Ovary (tissue), 9 donors: ENCODE data around the gene ERC1. TPM values are rescaled to one million over a fixed set of nuclear protein-coding genes. Genes with fewer than 3 reads are reported as not detected.
A peak's percentile ranks its signal among the peaks of the same experiment; 100 is the strongest.

ENCODE experiments used
- DNase-seq, 5 donors: peaks; one replicate each; pipeline ENCODE4 v3.0.0-alpha.2; 2019 to 2020
- H3K27ac ChIP-seq, 2 donors: fragments of 200-600 bp; one replicate each; pipeline versions ENCODE4 v1.5.1 to v1.8.0; 2019 to 2022
- H3K27me3 ChIP-seq: fragments of 200-600 bp; one replicate; pipeline ENCODE4 v1.8.0; 2022
- H3K36me3 ChIP-seq: fragments of 200-600 bp; sonication (generic); one replicate; pipeline ENCODE4 v1.5.1; 2019
- H3K4me1 ChIP-seq: one replicate; pipeline ENCODE4 v1.8.1; 2013; ENCODE audit warnings: mild to moderate bottlenecking, moderate library complexity; ENCODE audit not compliant: insufficient read depth
- H3K4me3 ChIP-seq: fragments of 200-600 bp; sonication (generic); one replicate; pipeline ENCODE4 v1.5.1; 2017
- H3K9me3 ChIP-seq, 2 donors: fragments of 200-600 bp in 1 of 2; sonication (generic) in 1 of 2; one replicate each; pipeline versions ENCODE4 v1.5.1 to v1.8.1; 2013 to 2019; ENCODE audit warnings: mild to moderate bottlenecking in 1 of 2, moderate library complexity in 1 of 2
- EP300 ChIP-seq: sonication (generic); formaldehyde crosslinking; IDR thresholded peaks from one replicate; pipeline ENCODE4 v1.6.1; 2017; ENCODE audit warnings: antibody characterized with exemption
- POLR2A ChIP-seq: fragments of 450-650 bp; IDR thresholded peaks from one replicate; pipeline ENCODE4 v1.6.1; 2017; ENCODE audit warnings: antibody characterized with exemption, mild to moderate bottlenecking, moderate library complexity
- WGBS, 3 donors: extraction: QIAGEN DNeasy Blood & Tissue Kit in 1 of 3; methylation state at CpG; one replicate each; pipeline versions ENCODE4 v1.1.5 to v1.1.7; 2013 to 2017; 5-methylcytosine and 5-hydroxymethylcytosine counted together
- intact Hi-C, 4 donors: fragments of 100-400 bp; cut with DNase I; formaldehyde crosslinking; loops; one replicate each; pipeline versions ENCODE4 v1.11.0 to v1.15.1; 2022 to 2023
- polyA plus RNA-seq, 2 donors: library from polyadenylated mRNA; stranded (reverse); fragments of 200-250 nt in 1 of 2; fragments of 350-450 nt in 1 of 2; fragmentation: Illumina TruSeq in 1 of 2; extraction: RNeasy Lipid Tissue Mini Kit (QIAGEN cat#74804) in 1 of 2; gene quantifications; one replicate each; pipeline ENCODE4 v1.2.3, GENCODE V29; 2013 to 2014
- total RNA-seq, 7 donors: library from RNA; depleted of rRNA in 2 of 7; stranded (reverse); fragments of >200 nt in 2 of 7; fragmentation: NEBNext Ultra II Directional in 3 of 7; extraction: Animal tissue kit (Norgen Biotek cat#: 25700) in 3 of 7; gene quantifications; one replicate each; pipeline versions ENCODE4 v1.1.0 to v1.2.4, GENCODE V29; 2016 to 2023
- TF ChIP-seq, protein P1 (sequence below), 3 donors: fragments of 450-650 bp in 2 of 3; fragments of 200-600 bp in 1 of 3; IDR thresholded peaks; one replicate each; pipeline versions ENCODE4 v1.5.1 to v1.8.0; 2016 to 2022; ENCODE audit warnings: antibody characterized with exemption in 3 of 3, mild to moderate bottlenecking in 1 of 3
- donor health status: DM: no; HTN: no; CAD: no; lungs with moderate emphysema.
- donor health status: DM: no; HTN: no; CAD: no.
- donor health status: Bipolar disorder and iron deficiency.
- donor health status: DM: yes; HTN: yes; CAD: no.
- donor health status: DM: no; HTN: no; CAD: no.
- donor health status: DM: yes; HTN: yes; CAD: no.

ERC1 gene
- total and polyA plus RNA-seq, 9 donors = 10.4 to 65.2 (median 51.6) TPM

DNA sequence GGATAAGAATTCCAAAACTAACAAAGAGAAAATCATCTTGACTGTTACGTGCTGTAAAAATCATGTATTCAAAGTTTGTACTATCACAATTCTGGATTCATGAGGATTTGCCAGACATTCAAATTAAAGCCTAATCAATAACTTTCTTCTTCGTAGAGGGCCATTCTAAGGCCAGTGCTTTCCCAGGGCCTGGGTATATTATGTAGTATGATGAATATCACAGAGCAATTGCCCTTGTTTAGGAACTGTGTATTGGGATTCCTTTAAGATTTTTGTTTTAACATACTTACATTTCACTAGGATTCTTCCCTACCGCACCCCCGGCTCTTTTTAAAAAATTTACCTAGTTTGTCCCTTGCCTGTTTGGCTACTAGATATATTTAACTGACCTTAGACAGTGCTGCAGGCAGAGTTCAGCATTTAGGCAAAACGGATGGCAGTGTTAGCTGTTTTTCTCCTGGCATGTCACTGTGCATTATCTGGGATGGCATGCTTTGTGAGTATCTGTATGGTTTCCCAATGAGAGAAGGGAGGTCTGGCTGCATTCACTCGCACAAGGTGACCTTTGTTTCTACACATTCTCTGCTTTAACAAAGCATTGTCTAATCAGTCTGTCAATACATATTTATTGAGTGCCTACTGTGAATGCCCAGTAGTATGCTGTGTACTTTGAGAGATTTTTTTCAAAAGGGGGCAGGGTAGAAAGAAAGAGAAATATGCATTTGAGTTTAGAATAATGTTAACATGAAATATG, 63.3 kb downstream of the ERC1 start:
- peak overlapping the region in 1 of 2 donors; percentile 29 for H3K27ac ChIP-seq
- intact Hi-C loops = no loop called here

DNA sequence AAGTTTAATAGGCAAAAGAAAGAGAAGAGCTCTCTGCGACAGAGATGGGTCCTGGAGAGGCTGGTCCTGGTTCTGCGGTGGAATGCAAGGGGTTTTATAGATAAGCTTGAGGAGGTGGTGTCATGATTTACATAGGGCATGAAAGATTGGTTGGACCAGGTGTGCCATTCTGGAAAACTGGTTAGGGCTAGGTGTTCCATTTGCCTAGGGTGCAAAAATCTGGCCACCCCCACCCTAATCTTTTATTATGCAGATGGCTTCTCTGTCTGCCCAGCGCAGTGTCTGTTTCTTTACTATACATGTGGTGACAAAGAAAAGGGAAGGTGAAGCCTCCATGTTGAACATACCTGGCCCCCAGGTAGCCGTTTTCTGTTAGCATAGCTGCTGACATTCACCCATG, 65.4 kb downstream of the ERC1 start:
- no peak for DNase-seq
- WGBS, 3 donors = 92 to 94% (median 93%) methylated on average over 4 of the region's 4 CpGs
- H3K9me3 ChIP-seq = no peaks in the 10 kb centered on the region
- no peak for TF ChIP-seq POLR2A
- TF ChIP-seq, protein P1, sequence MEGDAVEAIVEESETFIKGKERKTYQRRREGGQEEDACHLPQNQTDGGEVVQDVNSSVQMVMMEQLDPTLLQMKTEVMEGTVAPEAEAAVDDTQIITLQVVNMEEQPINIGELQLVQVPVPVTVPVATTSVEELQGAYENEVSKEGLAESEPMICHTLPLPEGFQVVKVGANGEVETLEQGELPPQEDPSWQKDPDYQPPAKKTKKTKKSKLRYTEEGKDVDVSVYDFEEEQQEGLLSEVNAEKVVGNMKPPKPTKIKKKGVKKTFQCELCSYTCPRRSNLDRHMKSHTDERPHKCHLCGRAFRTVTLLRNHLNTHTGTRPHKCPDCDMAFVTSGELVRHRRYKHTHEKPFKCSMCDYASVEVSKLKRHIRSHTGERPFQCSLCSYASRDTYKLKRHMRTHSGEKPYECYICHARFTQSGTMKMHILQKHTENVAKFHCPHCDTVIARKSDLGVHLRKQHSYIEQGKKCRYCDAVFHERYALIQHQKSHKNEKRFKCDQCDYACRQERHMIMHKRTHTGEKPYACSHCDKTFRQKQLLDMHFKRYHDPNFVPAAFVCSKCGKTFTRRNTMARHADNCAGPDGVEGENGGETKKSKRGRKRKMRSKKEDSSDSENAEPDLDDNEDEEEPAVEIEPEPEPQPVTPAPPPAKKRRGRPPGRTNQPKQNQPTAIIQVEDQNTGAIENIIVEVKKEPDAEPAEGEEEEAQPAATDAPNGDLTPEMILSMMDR (IDR thresholded peaks at IDR 0.05) = no peak
- no peak for TF ChIP-seq EP300
- no peak overlapping the region for H3K27ac ChIP-seq
- intact Hi-C loops = no loop called here
- no peaks in the 10 kb centered on the region for H3K36me3 ChIP-seq
- no peak overlapping the region for H3K4me3 ChIP-seq
- peaks cover 3% of the 10 kb centered on the region for H3K4me1 ChIP-seq
- no peaks in the 10 kb centered on the region for H3K27me3 ChIP-seq

More for the DNA sequence above, 63.3 kb downstream of the ERC1 start:
- Histone ChIP-seq H3K4me3 (no peak overlapping the region), H3K36me3 (no peaks in the 10 kb centered on the region), H3K9me3 (no peaks in the 10 kb centered on the region), H3K4me1 (peaks cover 3% of the 10 kb centered on the region), H3K27me3 (no peaks in the 10 kb centered on the region)
- 12 to 21% (median 14%) methylated on average over 6 of the region's 6 CpGs for WGBS, 3 donors
- DNase-seq = no peak
- no peak for TF ChIP-seq POLR2A

DNA sequence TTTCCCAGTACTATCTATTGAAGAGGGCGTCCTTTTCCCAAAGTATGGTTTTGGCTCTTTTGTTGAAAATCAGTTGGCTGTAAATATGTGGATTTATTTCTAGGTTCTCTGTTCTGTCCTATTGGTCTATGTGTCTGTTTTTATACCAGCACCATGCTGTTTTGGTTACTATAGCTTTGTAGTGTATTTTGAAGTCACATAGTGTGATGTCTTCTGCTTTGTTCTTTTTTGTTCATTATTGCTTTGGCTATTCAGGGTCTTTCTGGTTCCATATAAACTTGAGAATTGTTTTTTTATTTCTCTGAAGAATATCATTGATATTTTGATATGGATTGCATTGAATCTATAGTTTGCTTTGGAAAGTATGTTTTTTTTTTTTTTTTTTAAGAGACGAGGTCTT, 67.4 kb downstream of the ERC1 start:
- DNase-seq = no peak
- Histone ChIP-seq H3K36me3 (no peaks in the 10 kb centered on the region), H3K27ac (no peak overlapping the region), H3K9me3 (no peaks in the 10 kb centered on the region), H3K4me1 (no peaks in the 10 kb centered on the region), H3K27me3 (no peaks in the 10 kb centered on the region), H3K4me3 (no peak overlapping the region)
- intact Hi-C loops = no loop called here
- TF ChIP-seq, protein P1 (IDR thresholded peaks at IDR 0.05) = no peak
- TF ChIP-seq POLR2A (no peak), EP300 (no peak)
- WGBS, 3 donors = 98 to 100% (median 100%) methylated on average over 2 of the region's 2 CpGs

DNA sequence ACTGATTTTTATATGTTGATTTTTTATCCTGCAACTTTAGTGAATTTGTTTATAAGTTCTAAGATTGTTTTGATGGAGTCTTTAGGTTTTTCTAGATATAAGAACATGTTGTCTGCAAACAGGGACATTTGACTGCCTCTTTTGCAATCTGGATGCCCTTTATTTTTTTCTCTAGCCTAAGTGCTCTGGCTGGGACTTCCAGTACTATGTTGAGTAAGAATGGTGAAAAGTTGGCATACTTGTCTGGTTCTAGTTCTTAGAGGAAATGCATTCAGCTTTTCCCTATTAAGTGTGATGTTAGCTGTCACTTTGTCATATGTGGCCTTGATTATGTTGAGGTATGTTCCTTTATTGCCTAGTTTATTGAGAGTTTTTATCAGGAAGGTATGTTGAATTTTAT, 68.1 kb downstream of the ERC1 start:
- no peaks in the 10 kb centered on the region for H3K36me3 ChIP-seq
- no peak overlapping the region for H3K27ac ChIP-seq
- no peaks in the 10 kb centered on the region for H3K9me3 ChIP-seq
- TF ChIP-seq, protein P1 (IDR thresholded peaks at IDR 0.05) = no peak
- TF ChIP-seq EP300 = no peak
- no peak for TF ChIP-seq POLR2A
- intact Hi-C loops = no loop called here
- H3K4me3 ChIP-seq = no peak overlapping the region
- no peak for DNase-seq
- no peaks in the 10 kb centered on the region for H3K4me1 ChIP-seq
- H3K27me3 ChIP-seq = no peaks in the 10 kb centered on the region

DNA sequence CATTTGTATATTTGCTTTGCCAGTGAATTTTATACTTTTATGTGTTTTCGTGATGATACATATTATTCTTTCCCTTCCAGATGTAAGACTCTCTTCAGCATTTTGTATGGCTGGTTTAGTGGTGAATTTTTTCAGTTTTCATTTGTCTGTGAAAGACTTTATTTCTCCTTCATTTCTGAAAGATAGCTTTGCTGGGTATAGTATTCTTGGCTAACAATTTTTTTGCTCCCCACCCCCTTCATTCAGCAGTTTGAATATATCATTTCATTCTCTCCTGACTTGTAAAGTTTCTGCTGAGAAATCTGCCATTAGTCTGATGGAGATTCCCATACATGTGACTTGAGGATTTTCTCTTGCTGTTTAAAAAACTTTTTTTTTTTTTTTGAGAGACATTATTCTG, 72.8 kb downstream of the ERC1 start:
- Histone ChIP-seq H3K4me1 (no peaks in the 10 kb centered on the region), H3K27me3 (no peaks in the 10 kb centered on the region), H3K36me3 (no peaks in the 10 kb centered on the region), H3K4me3 (no peak overlapping the region), H3K27ac (no peak overlapping the region), H3K9me3 (no peaks in the 10 kb centered on the region)
- no peak for DNase-seq
- WGBS, 3 donors = 90 to 100% (median 96%) methylated on average over 1 of the region's 1 CpG
- no peak for TF ChIP-seq EP300
- TF ChIP-seq, protein P1 (IDR thresholded peaks at IDR 0.05) = no peak
- TF ChIP-seq POLR2A = no peak
- intact Hi-C loops = no loop called here
